ENCODE measurements around the gene NFATC2. TPM values are rescaled to one million over a fixed set of nuclear protein-coding genes. Genes with fewer than 3 reads are reported as not detected.
A peak's percentile ranks its signal among the peaks of the same experiment; 100 is the strongest.

The NFATC2 gene
- total and polyA plus RNA-seq, 9 donors, result 2.2 to 9.4 (median 5.1) TPM

- H3K4me3 ChIP-seq, result no peak overlapping the region
- intact Hi-C loops (cut with DNase I), result loop anchor here in 1 of 4 donors (10.0 kb wide), 1 partner anchor 108 kb away; no protein-coding TSS in a partner anchor
Observed at GRCh38 chr20:51456511-51457509, 85.7 kb downstream of the NFATC2 start.

GRCh38 chr20:51454250-51454865 lies 88.2 kb downstream of the NFATC2 start:
- no peak overlapping the region for H3K4me3 ChIP-seq
- H3K27ac ChIP-seq, result no peak overlapping the region
- TF ChIP-seq EP300 (IDR thresholded peaks at IDR 0.05) (no peak), POLR2A (IDR thresholded peaks at IDR 0.05) (no peak), CTCF (IDR thresholded peaks at IDR 0.05) (no peak)
- H3K27me3 ChIP-seq, result no peaks in the 10 kb centered on the region
- H3K9me3 ChIP-seq, result no peaks in the 10 kb centered on the region
- H3K4me1 ChIP-seq (ENCODE audit: insufficient read depth), result peaks cover 8% of the 10 kb centered on the region
- WGBS, 3 donors, result 91 to 99% (median 96%) methylated on average over 9 of the region's 9 CpGs
- DNase-seq, result peak in 1 of 5 donors; percentile 6
- H3K36me3 ChIP-seq, result no peaks in the 10 kb centered on the region
- intact Hi-C loops (cut with DNase I), result loop anchor here in 1 of 4 donors (10.0 kb wide), 1 partner anchor 110 kb away; no protein-coding TSS in a partner anchor

More at GRCh38 chr20:51456511-51457509, 85.7 kb downstream of the NFATC2 start:
- Histone ChIP-seq H3K27ac (peak overlapping the region; percentile 46), H3K4me1 (ENCODE audit: insufficient read depth) (peaks cover 8% of the 10 kb centered on the region), H3K36me3 (no peaks in the 10 kb centered on the region), H3K27me3 (no peaks in the 10 kb centered on the region), H3K9me3 (no peaks in the 10 kb centered on the region)
- 12 to 19% (median 15%) methylated on average over 21 to 24 of the region's 24 CpGs for WGBS, 3 donors
- peak; percentile 97 to 99 (median 98) for DNase-seq
- no peak for TF ChIP-seq POLR2A (IDR thresholded peaks at IDR 0.05)
- TF ChIP-seq CTCF (IDR thresholded peaks at IDR 0.05), result no peak
- TF ChIP-seq EP300 (IDR thresholded peaks at IDR 0.05), result no peak

- no peak overlapping the region for H3K4me3 ChIP-seq
- peak in 1 of 5 donors; percentile 8 for DNase-seq
- H3K27ac ChIP-seq, result no peak overlapping the region
- intact Hi-C loops (cut with DNase I), result loop anchor here in 1 of 4 donors (10.0 kb wide), 1 partner anchor 112 kb away; no protein-coding TSS in a partner anchor
- TF ChIP-seq EP300 (IDR thresholded peaks at IDR 0.05) (no peak), CTCF (IDR thresholded peaks at IDR 0.05) (no peak)
- no peaks in the 10 kb centered on the region for H3K9me3 ChIP-seq
- H3K4me1 ChIP-seq (ENCODE audit: insufficient read depth), result peaks cover 10% of the 10 kb centered on the region
- H3K27me3 ChIP-seq, result no peaks in the 10 kb centered on the region
- 95 to 98% (median 96%) methylated on average over 13 of the region's 13 CpGs for WGBS, 3 donors
- H3K36me3 ChIP-seq, result no peaks in the 10 kb centered on the region
Observed at GRCh38 chr20:51452734-51453365, 89.7 kb downstream of the NFATC2 start.

- Histone ChIP-seq H3K9me3 (no peaks in the 10 kb centered on the region), H3K4me1 (ENCODE audit: insufficient read depth) (peaks cover 8% of the 10 kb centered on the region), H3K27ac (no peak overlapping the region), H3K27me3 (no peaks in the 10 kb centered on the region), H3K4me3 (no peak overlapping the region), H3K36me3 (no peaks in the 10 kb centered on the region)
- intact Hi-C loops (cut with DNase I), result loop anchor here in 1 of 4 donors (10.0 kb wide), 1 partner anchor 113 kb away; no protein-coding TSS in a partner anchor
- DNase-seq, result peak in 1 of 5 donors; percentile 12
- 93 to 96% (median 96%) methylated on average over 6 of the region's 6 CpGs for WGBS, 3 donors
- TF ChIP-seq EP300 (IDR thresholded peaks at IDR 0.05) (no peak), CTCF (IDR thresholded peaks at IDR 0.05) (no peak), POLR2A (IDR thresholded peaks at IDR 0.05) (no peak)
Observed at GRCh38 chr20:51452091-51452613, 90.4 kb downstream of the NFATC2 start.
